HG03045 (cell line): Measurements from ENCODE around the gene SPINT3.
"Not testable (repeated sequence)": the region's sequence is repeated elsewhere in the genome, so short reads cannot be mapped to it uniquely, and the experiment has no call there.

ENCODE experiments used
- ATAC-seq: cut with Tn5 transposase; IDR thresholded peaks from one replicate; pipeline ENCODE4 v1.9.1; 2021; ENCODE audit warnings: mild to moderate bottlenecking, moderate library complexity; ENCODE audit not compliant: unreplicated experiment

SPINT3 gene

GRCh38 chr20:45503403-45503802 lies 12.0 kb downstream of the SPINT3 start:
- ATAC-seq = no peak

- ATAC-seq = no peak
Observed at GRCh38 chr20:45502561-45502960, 12.9 kb downstream of the SPINT3 start.

- ATAC-seq = no peak
Observed at GRCh38 chr20:45501600-45501999, 13.8 kb downstream of the SPINT3 start.

GRCh38 chr20:45500022-45500421 lies 15.4 kb downstream of the SPINT3 start:
- no peak for ATAC-seq

DNA sequence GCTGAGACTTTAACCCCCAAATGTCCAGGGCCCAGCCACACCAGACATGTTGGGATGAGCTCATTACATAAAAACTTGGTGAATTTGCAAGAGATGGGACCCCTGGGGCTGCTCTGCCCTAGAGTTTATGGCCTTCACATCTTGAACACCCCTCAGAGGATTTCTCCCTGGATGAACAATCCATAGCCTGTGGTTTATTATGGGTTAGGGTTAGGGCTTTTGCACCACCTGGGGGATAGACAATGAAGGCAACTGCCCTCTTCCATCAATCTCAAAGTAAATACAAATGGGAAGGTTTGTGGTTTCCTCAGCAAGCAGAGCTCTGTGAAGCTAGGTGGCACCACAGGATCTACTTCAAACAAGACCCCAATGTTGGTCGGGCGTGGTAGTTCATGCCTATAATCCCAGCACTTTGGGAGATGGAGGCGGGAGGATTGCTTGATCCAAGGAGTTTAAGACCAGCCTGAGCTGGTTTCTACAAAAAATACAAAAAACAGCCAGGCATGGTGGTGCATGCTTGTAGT lies 17.4 kb downstream of the SPINT3 start:
- no peak for ATAC-seq

DNA sequence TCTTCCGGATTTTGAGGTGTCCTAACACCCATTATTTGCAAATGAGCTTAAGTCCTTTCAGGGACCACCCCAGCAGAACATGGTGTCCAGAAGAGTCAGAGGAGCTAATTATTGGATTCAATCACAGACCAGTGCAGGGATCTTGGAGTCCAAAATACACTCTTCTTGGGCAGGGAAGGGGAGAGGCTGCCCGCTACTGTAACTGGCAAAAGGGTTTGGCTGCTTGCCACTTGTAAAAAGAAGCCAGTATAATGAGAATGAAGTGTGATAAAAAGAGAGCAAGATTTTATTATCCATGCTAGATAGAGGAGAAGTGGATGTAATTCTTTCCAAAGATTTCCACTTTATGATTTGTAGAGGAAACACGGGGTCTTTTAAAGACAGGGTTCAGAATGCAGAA lies 19.3 kb downstream of the SPINT3 start:
- no peak for ATAC-seq

GRCh38 chr20:45495501-45495941 lies 19.9 kb downstream of the SPINT3 start:
- ATAC-seq = no peak

GRCh38 chr20:45489083-45489531 lies 26.3 kb downstream of the SPINT3 start:
- no peak for ATAC-seq

- no peak for ATAC-seq
Observed at GRCh38 chr20:45487231-45487635, 28.2 kb downstream of the SPINT3 start.

DNA sequence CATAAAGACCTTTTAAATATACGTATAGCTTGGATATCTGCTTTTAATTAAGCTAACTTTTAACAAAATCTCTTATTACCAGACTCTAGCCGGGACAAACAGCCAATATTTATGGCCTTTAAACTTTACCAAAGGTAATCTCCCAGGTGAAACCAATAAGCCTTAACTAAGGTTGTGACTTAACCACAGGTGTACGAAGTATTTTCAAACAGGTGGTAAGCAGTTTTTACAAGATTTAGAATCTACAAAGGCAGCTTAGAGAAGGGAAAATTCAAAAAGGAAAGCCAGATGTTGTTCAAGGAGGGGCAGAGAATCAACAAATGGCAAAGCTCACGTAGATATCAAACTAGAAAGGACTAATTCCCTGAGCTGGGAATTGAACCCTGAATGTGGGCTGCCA lies 30.0 kb downstream of the SPINT3 start:
- ATAC-seq = no peak

DNA sequence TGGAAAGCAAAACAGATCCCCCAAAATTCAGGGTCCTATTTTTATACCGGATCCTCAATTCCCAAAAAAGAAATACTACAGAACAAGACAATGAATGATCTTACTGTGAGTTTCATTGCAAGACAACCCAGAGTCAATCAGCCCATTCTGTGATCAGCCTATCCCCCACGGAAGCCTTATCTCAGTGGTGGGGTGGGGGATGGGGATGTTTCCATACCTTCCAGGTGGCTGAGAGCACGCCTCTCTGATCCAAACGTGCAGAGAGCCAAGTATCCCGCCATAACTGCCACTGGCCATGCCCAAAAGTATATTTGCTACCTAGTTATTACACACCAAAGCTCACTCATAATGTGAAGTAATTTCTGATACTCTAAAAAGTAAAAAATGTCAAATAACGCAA lies 30.7 kb downstream of the SPINT3 start:
- no peak for ATAC-seq

DNA sequence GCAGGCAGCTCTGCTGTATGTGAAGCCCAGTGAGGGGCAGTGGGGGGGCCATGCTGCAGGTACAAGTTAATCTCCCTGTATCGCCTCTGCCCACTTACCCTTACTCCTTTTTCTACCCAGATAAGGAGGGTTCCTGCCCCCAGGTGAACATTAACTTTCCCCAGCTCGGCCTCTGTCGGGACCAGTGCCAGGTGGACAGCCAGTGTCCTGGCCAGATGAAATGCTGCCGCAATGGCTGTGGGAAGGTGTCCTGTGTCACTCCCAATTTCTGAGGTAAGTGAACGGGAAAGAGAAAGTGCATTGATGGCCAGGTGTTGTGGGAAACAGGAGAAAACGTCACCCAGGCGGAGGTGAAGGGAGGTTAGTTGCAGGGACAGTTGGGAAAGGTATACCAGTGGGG lies 35.6 kb downstream of the SPINT3 start:
- no peak for ATAC-seq

DNA sequence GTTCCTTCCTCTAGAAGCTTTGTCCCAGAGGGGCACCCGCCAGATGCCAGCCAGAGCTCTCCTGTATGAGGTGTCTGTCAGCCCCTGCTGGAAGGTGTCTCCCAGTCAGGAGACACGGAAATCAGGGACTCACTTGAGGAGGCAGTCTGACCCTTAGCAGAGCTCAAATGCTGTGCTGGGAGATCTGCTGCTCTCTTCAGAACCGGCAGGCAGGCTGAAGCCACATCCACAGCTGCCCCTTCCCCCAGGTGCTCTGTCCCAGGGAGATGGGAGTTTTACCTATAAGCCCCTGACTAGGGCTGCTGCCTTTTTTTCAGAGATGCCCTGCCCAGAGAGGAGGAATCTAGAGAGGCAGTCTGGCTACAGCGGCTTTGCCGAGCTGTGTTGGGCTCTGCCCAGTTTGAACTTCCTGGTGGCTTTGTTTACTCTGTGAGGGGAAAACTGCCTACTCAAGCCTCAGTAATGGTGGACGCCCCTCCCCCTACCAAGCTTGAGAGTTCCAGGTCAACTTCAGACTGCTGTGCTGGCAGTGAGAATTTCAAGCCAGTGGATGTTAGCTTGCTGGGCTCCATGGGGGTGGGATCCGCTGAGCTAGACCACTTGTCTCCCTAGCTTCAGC lies 37.8 kb downstream of the SPINT3 start:
- not testable (repeated sequence) for ATAC-seq

DNA sequence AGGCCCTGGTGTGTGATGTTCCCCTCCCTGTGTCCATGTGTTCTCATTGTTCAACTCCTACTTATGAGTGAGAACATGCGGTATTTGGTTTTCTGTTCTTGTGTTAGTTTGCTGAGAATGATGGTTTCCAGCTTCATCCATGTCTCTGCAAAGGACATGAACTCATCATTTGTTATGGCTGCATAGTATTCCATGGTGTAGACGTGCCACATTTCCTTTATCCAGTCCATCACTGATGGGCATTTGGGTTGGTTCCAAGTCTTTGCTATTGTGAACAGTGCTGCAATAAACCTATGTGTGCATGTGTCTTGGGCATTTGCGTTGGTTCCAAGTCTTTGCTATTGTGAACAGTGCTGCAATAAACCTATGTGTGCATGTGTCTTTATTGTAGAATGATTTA lies 43.1 kb downstream of the SPINT3 start:
- ATAC-seq = not testable (repeated sequence)

GRCh38 chr20:45470937-45471336 lies 44.5 kb downstream of the SPINT3 start:
- ATAC-seq = no peak

DNA sequence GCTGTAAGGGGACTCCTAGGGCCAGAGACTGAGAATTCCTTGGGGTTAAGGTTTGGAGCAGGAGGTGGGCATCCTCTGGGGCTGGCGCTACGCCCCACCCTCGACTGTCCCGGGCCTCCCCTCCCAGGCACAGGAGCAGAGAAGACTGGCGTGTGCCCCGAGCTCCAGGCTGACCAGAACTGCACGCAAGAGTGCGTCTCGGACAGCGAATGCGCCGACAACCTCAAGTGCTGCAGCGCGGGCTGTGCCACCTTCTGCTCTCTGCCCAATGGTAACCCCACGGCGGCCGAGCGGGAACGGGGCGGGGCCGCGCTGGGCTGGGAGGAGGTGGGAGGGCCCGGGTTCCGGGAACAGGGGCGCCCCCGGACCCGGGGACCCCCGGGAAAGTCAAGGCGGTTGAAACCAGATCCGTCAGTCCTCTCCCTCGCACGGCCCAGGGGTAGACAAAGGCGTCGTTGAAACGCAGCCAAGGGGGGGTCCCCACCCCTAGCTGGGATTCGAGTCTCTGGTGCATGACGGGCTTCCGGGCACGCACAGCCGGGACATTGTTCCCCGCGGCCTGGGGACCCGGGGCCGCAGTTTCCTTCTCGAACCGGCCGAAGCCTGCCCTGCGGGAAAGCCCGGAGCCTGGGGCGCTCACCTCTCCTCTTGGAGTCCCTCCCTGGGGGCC lies 45.0 kb downstream of the SPINT3 start:
- ATAC-seq = peak; percentile 64

DNA sequence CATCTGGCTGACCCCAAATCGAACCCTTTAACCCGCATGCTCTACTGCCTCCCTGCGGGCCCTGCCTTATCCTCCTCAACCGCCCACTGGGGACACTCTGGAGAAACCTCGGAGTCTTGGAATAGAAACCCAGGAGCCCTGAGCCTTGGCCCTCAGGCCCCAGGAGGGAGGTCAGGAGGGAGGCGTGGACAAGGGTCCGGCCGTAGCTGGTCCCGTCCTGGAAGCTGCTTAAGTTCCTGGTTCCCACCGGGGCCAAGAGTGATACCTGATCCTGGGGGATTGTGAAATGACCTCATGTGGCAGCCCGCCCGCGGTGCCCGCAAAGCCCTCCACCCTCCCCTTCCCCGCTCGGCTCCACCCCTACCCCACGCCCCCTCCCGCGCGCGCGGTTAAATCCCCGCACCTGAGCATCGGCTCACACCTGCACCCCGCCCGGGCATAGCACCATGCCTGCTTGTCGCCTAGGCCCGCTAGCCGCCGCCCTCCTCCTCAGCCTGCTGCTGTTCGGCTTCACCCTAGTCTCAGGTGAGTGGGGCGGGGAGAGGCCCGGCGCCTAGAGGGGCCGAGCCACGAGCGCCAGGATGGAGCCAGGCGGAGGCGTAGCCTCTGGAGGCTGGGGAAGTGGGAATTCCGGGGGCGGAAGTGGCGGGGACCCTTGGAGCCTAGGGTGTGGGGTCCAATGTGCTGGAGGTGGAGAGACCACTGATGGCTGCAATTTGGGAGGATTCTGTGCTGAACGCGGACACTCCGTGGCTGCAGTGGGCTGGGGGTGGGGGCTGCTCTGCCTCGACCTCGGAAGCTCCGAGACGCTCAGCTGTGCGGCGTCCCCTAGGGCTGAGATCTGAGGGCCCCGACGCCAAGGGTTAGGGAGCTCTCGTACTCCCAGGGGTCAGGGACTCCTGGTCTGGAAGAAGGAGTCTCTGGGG lies 45.8 kb downstream of the SPINT3 start, which contains the start of gene WFDC2:
Gene WFDC2, plus strand, starts transcription at position 418 of the 926 bp plus-strand sequence. Its CDS starts 29 bp downstream, at position 447.
- peak; percentile 5 for ATAC-seq

DNA sequence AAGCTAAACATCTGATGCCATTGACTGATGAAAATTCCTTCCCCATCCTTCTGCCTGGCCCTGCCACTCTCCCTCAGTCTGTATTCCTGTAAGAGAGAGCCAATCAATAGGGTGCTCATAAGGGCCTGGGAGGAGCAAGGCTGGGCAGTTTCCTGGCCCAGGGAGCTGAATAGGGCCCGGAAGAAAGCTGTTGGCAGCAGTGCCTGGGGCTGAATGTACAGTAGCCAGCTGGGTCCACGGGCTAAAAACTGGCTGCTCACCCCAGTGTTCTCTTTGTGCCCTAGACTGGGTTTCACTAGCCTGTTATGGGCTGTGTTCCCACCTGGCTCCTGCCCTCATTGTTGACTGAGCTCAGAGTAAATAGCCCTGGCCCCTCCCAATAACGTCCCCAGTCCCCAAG lies 47.6 kb downstream of the SPINT3 start:
- ATAC-seq = no peak

GRCh38 chr20:45467172-45467571 lies 48.2 kb downstream of the SPINT3 start:
- no peak for ATAC-seq

GRCh38 chr20:45465491-45466266 lies 49.7 kb downstream of the SPINT3 start:
- no peak for ATAC-seq
